BE2C (cell line): ENCODE data around the gene SEC16B.

Experiments
- DNase-seq: peaks from one replicate; pipeline ENCODE4 v3.0.0-alpha.2; 2020
- H3K27me3 ChIP-seq: fragments of 250-450 bp; sonication (Bioruptor Pico); 2 replicates; pipeline ENCODE4 v1.5.1; 2020; ENCODE audit warnings: mild to moderate bottlenecking
- H3K36me3 ChIP-seq: fragments of 250-450 bp; sonication (Bioruptor Pico); 2 replicates; pipeline ENCODE4 v1.5.1; 2020; ENCODE audit warnings: mild to moderate bottlenecking
- H3K4me1 ChIP-seq: fragments of 250-450 bp; sonication (Bioruptor Pico); 2 replicates; pipeline ENCODE4 v1.5.1; 2020
- H3K4me3 ChIP-seq: 2 replicates; pipeline ENCODE4 v1.5.1; 2011; ENCODE audit warnings: low read depth, low read length
- H3K9me3 ChIP-seq: fragments of 250-450 bp; sonication (Bioruptor Pico); 2 replicates; pipeline ENCODE4 v1.5.1; 2020
- CTCF ChIP-seq: IDR thresholded peaks from 2 replicates; pipeline ENCODE4 v1.5.1; 2012; ENCODE audit warnings: mild to moderate bottlenecking, low read depth, low read length

SEC16B gene

GRCh38 chr1:178011465-178011828, 41.6 kb upstream of the SEC16B start:
- Histone ChIP-seq H3K36me3 (no peaks in the 10 kb centered on the region), H3K4me1 (no peaks in the 10 kb centered on the region), H3K9me3 (no peaks in the 10 kb centered on the region), H3K27me3 (no peaks in the 10 kb centered on the region), H3K4me3 (no peak overlapping the region)
- no peak for DNase-seq
- TF ChIP-seq CTCF: no peak

DNA sequence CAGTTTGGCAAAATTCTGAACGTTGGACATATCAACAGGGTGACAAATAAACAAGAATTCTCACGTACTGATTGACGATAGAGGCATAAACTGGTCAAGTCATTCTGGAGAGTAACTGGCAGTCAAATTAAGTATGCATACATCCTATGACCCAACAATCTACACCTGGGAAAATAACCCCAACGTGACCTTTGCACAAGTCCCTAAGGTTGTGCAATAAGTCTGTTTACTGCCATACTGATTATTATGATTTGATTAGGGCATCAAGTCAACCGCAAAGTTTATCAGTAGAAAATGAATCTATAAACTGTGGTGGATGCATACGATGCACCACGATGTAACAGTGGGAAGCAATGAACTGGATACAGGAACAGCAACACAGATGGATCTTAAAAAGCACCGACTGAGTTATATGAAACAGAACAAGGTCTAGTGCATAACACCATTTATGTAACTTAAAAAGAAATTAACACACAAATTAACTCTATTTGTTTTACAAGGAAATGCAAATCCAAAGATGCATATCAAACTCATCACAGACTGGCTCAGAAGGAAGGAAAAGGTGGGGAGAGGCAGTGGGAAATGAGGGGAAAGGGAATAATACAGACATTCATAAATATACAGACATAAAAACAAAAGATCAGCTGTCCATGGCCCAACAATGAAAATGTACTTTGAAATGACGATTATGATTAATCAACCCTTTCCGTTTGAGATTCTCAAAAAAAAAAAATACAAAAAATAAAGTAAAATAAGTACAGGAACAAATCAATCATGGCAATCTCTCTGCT, 41.0 kb upstream of the SEC16B start:
- TF ChIP-seq CTCF: no peak
- no peak for DNase-seq
- Histone ChIP-seq H3K27me3 (no peaks in the 10 kb centered on the region), H3K9me3 (no peaks in the 10 kb centered on the region), H3K4me1 (no peaks in the 10 kb centered on the region), H3K36me3 (no peaks in the 10 kb centered on the region), H3K4me3 (no peak overlapping the region)

GRCh38 chr1:178006043-178006442, 36.2 kb upstream of the SEC16B start:
- TF ChIP-seq CTCF: no peak
- no peaks in the 10 kb centered on the region for H3K36me3 ChIP-seq
- DNase-seq: no peak
- no peaks in the 10 kb centered on the region for H3K4me1 ChIP-seq
- no peak overlapping the region for H3K4me3 ChIP-seq
- no peaks in the 10 kb centered on the region for H3K9me3 ChIP-seq
- H3K27me3 ChIP-seq: no peaks in the 10 kb centered on the region

- DNase-seq: no peak
- Histone ChIP-seq H3K36me3 (no peaks in the 10 kb centered on the region), H3K27me3 (no peaks in the 10 kb centered on the region), H3K9me3 (no peaks in the 10 kb centered on the region), H3K4me3 (no peak overlapping the region), H3K4me1 (no peaks in the 10 kb centered on the region)
- TF ChIP-seq CTCF: no peak
Measured at GRCh38 chr1:178005450-178005849, 35.6 kb upstream of the SEC16B start.

- no peaks in the 10 kb centered on the region for H3K36me3 ChIP-seq
- no peak for DNase-seq
- TF ChIP-seq CTCF: no peak
Measured at GRCh38 chr1:178004926-178005391, 35.1 kb upstream of the SEC16B start.

GRCh38 chr1:177998696-177999631, 29.1 kb upstream of the SEC16B start:
- no peak for TF ChIP-seq CTCF
- H3K4me3 ChIP-seq: no peak overlapping the region
- DNase-seq: no peak
- H3K4me1 ChIP-seq: no peaks in the 10 kb centered on the region
- no peaks in the 10 kb centered on the region for H3K9me3 ChIP-seq
- H3K36me3 ChIP-seq: no peaks in the 10 kb centered on the region
- no peaks in the 10 kb centered on the region for H3K27me3 ChIP-seq

More at GRCh38 chr1:178004926-178005391, 35.1 kb upstream of the SEC16B start:
- no peaks in the 10 kb centered on the region for H3K9me3 ChIP-seq
- no peaks in the 10 kb centered on the region for H3K4me1 ChIP-seq
- no peak overlapping the region for H3K4me3 ChIP-seq
- H3K27me3 ChIP-seq: no peaks in the 10 kb centered on the region
